DMS79 (cell line): Measurements from ENCODE around the gene SLC30A7.
"Not testable (repeated sequence)": the region's sequence is repeated elsewhere in the genome, so short reads cannot be mapped to it uniquely, and the experiment has no call there.

ENCODE experiments used
- DNase-seq: peaks from one replicate; lab custom pipeline; 2025; lab: John Stamatoyannopoulos, UW

The SLC30A7 gene, protein sequence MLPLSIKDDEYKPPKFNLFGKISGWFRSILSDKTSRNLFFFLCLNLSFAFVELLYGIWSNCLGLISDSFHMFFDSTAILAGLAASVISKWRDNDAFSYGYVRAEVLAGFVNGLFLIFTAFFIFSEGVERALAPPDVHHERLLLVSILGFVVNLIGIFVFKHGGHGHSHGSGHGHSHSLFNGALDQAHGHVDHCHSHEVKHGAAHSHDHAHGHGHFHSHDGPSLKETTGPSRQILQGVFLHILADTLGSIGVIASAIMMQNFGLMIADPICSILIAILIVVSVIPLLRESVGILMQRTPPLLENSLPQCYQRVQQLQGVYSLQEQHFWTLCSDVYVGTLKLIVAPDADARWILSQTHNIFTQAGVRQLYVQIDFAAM

DNA sequence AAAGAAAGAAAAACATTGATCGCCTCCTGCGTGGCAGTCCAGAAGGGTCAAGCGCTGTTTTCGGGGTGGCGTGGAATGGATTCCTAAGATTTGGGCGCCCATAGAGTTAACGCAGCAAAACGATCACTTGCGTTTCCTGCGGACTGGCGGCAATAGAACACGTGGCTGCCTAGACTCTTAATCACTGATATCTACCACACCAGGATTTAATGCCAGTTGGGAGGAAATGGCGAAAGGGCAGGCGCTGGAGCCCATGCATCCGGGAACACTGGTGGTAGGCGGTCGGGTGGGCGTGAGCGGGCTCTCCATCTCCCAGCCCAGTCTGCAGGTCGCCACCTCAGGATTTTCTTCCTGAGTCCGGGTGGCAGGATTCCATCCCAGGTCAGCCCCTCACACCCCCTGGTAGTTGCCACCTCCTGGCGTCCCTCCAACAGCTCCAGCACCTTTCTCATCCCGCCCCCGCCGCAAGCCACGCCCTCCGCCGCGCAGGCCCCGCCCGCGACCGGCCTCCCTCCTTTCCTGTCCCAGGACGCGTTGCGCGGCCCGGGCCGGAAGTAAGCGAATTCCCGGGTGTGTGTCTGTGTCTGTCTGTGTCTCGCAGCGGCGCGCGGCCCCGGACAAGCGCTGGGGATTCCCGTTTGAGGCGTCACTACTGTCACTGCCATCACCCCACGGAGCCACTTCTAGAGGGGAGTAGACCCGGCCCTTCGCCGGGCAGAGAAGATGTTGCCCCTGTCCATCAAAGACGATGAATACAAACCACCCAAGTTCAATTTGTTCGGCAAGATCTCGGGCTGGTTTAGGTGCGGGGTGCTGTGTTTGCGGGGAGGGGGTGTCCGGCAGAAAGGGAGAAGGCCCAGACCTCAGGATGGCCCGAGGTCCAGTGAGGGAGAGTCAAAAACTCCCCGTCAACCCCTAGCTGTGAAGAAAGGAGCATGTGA, at the start of gene SLC30A7:
TSS of gene SLC30A7 (plus strand) at position 551 of the 941 bp plus-strand sequence. CDS start at position 724, 173 bp downstream.
- peak; percentile 83 for DNase-seq

DNA sequence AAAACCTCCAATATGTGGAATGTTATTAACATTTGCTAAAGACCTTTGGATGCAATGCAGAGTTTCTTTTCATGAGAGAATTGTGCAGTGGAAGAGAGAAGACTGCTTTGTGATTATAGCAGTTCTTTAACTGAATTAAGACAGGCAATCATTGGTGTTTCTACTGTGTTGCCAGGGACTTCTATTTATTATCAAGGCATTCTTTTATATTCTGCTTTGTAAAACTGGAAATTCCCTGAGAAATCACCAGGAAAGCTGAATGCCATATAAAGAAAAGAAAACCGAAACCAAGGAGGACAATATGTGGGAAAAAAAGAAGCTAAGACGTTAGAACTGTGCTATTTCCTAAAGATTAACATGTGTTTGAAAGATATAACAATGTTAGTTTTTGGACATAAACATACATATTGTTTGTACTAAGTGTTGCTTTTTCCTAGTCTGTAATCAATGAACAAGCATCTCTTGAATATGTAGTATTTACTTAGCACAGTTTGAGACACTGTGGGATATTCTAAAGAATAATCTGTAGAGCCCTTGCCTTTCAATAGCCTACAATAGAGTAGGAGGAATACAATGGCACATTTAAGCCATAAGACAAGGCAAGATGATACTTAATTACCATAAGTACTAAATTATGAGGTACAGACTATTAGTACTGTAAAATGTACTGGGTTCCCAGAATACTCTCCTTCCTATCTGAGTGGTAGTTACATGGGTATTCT, 48.4 kb upstream of the SLC30A7 start:
- DNase-seq, result no peak

DNA sequence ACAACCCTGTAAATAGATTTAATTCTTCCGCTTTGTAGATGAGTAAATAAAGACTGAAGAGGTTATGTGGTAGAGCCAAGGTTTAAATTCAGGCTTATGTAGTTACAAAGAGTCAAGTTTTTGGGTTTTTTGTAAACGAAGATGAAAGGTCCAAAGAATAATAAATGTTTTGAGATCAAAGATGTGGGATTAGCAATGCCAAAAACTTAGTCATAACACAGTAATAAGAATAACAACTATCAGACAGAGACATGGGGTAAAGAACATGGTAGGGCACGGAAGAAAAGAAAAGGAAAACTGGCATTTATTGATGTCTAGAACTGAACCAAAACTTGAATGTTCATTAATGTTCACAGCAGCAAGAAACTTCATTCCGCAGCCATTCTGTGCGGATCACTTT, 44.2 kb upstream of the SLC30A7 start:
- no peak for DNase-seq

DNA sequence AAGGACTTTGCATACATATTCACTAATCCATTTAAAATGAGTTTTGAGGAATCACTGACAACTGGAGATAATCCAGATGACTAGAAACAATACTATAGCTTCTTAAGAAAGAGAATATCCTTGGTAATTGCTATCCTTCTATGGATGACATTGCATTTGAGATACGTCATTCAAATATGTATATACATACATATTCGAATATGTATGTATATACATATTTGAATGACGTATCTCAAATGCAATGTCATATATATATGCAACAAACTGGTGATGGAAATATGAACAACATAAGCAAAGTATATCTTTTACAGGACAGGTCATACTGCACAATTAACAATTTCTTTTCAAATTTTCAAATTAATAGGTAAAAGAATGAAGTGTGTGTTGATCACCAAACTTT, 42.9 kb upstream of the SLC30A7 start:
- DNase-seq, result no peak

DNA sequence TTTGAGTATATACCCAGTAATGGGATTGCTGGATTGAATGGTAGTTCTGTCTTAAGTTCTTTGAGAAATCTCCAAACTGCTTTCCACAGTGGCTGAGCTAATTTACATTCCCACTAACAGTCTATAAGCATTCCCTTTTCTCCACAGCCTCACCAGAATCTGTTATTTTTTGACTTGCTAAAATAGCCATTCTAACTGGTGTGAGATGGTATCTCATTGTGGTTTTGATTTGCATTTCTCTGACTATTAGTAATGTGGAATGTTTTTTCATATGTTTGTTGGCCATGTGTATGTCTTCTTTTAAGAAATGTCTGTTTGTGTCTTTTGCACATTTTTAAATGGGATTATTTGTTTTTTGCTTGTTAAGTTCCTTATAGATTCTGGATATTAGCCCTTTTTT, 40.8 kb upstream of the SLC30A7 start:
- not testable (repeated sequence) for DNase-seq

DNA sequence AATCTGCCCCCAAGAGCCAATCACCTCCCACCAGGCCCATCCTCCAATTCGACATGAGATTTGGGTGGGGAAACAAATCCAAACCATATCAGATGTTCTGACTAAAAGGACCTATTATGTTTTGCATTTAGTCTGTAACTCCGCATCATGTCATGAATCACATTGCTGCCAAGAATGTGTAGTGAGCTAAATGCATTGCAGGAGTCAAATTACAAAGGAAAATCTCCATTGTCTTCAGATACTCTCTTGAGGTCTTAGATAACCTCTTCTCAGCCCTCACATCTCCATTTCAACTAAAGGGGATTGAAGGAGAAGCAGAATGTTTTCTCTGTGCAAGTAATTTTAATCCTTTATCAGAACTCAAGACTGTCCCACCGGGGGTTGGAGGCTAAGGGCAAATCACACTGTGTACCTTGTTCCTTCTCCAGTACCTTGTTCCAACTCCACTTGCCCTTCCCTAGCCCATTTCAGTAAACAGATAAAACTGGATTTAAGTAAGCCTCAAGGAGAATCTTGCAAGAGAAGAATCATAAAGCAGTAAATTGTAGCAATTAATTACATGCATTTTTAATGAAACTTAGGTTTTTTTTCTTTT, 35.4 kb upstream of the SLC30A7 start:
- no peak for DNase-seq

DNA sequence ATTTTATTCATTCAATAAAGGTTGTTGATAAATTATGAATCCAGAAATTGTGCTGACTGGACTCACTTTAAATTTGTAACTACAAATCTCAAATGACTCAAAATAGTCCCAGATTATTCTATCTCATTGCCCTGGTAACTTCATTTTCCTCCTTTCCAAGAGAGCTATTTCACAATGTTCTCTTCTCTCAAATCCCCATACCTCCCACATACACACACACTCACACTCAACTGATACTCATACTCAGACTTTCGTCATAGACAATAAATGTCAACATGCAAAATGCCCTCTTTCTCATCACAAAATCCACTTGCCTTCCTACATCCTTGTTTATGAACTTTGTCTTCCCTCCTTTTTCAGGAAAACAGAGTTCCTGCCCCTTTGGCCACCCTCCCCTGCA, 34.5 kb upstream of the SLC30A7 start:
- no peak for DNase-seq

DNA sequence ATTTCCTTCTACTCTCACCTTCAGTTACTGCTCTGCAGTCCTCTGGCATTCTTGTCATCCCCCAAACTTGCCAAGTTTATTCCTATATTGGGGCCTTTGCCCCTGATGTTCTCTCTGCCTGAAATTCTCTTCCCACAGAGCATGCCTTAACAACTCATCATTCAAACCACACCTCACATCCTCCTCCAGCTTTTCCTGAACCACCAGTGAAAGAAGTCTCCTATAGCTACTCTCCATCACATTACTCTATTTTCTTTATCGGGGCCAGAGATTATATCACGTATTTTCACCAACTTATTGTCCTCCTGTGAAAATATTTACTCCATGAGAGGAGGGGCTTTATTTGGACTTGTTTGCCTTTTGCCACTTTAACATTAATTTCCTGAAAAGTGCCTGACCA, 33.3 kb upstream of the SLC30A7 start:
- no peak for DNase-seq

DNA sequence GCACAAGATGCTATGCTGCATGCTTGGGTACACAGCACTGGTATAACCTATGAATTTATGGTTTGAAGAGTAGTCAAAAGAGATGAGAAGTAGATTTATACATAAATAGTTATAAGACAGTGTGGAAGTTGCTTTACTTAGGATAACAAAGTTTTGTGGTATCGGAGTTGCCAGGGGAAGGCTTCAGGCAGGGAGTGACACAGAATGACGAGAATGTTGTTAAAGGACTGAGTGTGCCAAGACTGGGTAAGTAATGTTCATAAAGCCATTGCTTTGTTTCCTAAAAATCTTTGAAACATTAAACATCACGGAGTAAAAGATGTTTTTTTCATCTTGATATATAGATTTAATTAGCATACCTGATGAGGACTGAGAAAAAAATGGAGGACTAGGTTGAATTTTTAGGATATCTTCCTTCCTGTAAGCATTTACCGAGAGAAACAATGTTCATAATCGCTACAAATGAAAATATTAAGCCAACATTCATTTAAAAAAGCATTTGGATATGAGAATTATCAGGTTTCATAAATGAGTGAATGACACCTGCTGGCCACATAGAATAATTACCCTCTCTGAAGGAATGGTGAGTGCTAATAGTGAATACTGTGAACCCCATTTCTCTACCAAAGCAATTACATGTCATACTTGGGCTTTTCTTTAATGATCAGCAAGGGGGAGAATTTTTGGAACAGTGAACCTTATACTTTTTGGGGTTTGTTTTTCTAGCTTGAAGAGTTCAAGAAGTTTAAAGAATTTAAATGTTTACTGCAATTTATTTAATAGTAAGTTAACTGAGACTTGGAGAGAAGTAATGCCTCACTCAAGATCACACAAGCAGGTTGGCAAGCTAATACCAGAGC, 29.6 kb upstream of the SLC30A7 start:
- DNase-seq, result no peak

DNA sequence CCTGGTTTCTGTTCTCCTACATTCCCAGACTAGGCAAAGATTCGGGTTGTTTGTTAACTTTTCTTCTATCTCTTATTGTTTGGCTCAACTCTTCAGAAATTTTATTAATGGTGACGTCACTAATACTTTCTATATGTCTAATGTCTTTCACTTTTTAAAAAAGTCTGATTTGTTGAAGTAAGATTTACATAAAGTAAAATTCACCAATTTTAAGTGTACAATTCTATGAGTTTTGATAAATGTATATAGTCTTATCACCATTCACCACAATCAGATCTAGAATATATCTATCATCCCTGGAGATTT, 29.0 kb upstream of the SLC30A7 start:
- no peak for DNase-seq

DNA sequence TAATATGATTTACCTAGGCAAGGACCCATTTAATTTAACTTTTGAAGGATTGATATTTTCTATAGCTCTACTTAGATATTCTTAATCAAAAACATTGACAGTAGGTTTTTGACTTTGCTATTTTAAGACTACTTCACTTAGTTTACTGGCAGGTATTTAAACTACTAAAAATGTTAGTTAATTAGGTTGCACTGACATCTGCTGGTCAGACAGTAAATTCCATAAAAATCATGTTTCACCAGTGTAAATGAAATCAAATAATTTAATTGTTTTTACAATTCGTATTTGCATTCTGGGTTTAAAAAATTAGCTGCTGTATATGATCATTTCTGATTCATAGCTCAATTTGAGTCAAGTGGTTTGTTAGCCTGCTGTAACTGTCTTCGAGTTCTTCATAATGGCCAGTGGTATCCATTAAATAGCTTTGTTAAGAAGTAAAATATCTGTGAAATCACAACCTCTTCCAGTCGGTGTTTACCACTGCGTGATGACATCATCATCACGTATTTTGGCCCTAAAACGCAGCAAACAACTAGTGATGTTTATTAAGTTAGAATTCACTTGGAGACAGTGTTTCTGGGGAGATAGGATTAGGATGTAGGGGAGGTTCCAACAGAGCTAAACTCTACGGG, 27.4 kb upstream of the SLC30A7 start:
- DNase-seq, result no peak

DNA sequence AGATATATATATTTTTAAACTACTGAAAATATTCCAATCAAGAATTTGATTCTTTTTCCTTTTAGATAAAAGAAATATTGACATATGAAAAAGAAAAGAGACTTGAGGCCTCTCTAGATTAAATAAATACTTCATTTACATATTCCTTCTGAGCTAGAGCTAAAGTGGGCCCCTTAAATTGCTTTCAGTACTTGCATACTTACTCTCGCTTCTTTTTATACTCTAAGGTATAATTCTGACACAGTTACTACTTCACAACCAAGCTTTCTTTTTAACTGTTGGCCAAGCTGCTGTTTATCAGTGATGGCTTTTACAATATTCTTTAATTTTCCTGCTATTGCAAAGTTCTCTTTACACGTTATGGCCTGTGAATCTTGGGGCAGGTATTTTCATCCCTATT, 25.9 kb upstream of the SLC30A7 start:
- no peak for DNase-seq

DNA sequence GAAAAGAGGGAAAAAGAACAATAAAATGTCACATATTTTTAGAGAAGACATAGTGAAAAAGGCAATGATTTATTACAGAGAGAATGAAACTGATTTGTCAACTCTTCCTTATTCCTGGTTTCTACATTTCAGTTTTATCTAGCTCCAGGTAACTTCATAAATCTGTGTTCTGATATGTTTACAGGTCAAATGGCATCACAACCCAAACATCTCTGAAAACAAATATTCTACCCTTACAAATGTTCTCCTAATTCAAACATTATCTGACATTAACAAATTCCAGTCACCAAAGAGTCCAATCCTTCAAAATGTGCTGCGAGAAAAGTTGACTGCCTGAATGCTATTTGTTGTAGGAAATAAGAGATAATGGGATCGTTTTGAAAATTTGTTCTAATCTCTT, 21.5 kb upstream of the SLC30A7 start:
- DNase-seq, result no peak

DNA sequence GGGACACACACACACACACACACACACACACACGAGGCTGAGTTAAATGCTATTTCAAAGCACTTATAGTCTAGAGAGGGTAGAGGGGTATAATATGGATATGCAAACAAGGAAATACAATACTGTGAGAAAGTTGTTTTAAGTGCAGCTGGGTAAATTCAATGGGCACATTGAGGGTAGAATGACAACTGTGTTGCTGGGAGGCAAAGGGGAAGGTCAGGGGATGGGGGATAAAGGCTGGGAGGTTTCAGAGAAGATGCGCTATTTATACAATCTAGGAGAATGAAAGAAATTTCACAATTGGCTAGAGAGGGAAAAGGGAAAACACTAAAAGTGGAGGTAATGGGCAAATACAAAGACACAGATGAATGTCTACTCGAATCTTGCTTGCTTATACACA, 20.7 kb upstream of the SLC30A7 start:
- DNase-seq, result no peak

DNA sequence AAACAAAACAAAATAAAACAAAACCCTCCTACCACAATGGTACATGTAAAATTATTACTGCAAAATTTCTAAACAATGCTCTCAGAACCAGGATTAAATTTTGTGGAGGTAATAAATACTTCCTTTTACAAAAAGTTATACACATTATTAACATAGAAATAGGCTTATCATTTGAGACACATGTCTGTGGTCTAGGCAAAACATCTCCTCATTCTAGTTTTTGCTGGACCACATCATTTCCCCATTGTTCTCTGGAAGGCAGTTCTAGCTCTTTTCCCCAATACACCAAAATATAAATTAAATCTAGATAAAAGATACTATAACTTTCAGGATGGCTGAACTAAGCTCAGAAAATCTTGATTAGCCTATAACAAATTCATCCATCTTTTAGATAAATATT, 19.6 kb upstream of the SLC30A7 start:
- DNase-seq, result no peak

DNA sequence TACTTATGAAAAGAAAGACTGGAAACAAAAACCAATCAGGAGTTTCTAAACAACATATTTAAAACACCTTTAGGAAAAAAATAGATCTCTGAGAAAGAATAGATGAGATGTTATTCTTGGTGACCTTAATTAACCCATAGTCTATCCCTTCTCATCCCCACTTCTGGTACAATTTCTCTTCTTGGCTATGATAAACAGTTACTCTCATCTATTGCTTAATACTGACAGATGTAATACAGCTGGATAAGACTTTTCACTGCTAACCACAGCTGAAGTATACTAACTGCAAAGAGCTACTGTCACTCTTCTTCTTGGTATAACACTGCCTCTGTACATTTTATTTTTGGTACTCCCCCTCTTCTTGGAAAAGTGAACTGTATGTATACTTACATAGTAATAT, 16.5 kb upstream of the SLC30A7 start:
- no peak for DNase-seq

DNA sequence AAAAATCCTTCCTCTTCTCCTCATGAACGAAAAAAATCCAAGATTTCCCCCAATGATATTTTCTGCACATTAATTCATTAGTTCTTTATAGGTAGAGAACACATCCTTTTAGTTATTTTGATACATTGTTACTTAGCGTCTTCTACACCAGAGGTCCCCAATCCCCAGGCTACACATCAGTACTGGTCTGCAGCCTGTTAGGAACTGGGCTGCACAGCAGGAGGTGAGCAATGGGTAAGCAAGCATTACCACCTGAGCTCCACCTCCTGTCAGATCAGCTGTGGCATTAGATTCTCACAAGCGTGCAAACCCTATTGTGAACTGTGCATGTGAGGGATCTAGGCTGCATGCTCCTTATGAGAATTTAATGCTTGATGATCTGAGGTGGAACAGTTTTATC, 14.2 kb upstream of the SLC30A7 start:
- DNase-seq, result no peak

DNA sequence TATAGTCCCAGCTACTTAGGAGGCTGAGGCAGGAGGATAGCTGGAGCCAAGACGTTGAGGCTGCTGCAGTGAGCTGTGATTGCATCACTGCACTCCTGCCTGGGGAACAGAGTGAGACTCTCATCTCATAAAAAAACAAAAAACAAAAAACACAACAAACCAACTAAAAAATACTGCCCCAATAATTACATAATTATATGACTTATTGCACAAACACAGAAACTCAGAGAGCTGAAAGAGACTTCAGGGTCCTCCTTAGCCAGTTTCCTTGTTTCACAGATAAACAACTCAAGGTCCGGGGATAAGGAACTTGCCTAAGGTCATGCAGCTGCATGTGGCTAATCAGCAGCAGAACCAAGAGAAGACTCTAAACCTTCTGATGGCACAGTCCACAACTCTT, 13.2 kb upstream of the SLC30A7 start:
- no peak for DNase-seq

DNA sequence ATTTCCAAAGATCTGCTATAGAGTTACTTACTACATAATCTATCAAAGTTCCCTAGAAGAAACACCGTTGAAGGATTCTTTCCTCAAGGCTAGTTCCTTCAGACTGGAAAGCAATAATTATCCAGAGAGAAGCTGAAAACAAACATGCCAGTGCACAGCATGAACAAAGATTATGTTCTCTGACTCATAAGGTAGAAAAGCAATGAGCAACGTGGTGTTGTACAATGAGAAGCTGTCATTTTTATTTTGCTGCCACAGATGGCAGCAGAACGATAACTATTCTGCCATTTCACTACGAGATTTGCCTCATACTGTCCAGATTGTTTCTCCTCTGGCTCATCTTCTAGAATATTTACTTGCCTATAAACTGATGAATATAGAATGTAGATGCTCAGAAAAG, 11.9 kb upstream of the SLC30A7 start:
- no peak for DNase-seq

DNA sequence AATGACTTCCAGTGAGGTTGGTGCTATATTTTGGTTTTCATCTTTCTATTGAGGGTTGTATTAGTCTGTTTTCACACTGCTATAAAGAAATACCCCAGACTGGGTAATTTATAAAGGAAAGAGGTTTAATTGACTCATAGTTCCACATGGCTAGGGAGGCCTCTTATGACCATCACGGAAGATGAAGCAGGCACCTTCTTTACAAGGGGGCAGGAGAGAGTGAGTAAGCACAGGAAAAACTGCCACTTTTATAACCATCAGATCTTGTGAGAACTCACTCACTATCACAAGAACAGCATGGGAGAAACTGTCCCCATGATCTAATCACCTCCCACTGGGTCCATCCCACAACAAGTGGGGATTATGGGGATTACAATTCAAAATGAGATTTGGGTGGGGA, 6.9 kb upstream of the SLC30A7 start:
- DNase-seq, result not testable (repeated sequence)
